GM18907 (cell line): ENCODE results near the gene PRPF6.
A peak's percentile ranks its signal among the peaks of the same experiment; 100 is the strongest.

ENCODE experiments used
- ATAC-seq: cut with Tn5 transposase; IDR thresholded peaks from one replicate; pipeline ENCODE4 v1.9.1; 2021; ENCODE audit warnings: mild to moderate bottlenecking, moderate library complexity; ENCODE audit not compliant: unreplicated experiment

PRPF6 gene

DNA sequence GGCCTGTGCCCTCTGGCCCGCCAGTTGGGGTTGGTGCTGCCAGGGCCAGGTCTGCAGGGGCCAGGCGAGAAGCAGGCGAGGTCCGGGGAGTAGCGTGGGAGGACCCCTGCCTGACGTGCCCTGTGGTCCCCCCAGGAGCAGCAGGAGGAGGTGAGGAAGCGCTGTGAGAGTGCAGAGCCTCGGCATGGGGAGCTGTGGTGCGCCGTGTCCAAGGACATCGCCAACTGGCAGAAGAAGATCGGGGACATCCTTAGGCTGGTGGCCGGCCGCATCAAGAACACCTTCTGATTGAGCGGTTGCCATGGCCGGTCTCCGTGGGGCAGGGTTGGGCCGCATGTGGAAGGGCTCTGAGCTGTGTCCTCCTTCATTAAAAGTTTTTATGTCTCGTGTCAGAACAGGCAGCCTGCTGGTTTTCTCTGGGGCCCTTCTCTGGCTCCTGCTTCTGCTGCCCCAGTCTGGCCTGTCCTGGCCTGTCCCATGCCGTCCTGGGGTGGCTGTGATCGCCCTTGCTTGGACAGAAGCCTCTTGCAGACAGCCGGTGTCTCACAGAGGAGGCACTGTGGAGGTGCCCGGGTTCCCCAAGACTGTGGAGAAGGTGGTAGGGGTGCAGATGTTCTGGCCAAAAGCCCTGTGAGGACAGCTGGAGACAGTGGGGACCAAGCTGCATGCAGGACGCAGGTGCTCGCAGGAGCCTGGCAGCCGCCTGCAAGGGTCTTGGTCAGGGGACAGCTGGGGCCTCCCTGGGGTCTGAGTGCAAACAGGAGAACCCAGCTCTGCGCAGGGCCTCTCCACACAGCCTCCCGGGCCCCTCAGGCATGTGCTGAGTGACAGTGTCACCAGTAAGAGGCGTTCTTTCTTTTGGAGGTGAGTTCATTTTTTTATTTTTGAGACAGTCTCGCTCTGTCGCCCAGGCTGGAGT, 52.0 kb downstream of the PRPF6 start:
- no peak for ATAC-seq

DNA sequence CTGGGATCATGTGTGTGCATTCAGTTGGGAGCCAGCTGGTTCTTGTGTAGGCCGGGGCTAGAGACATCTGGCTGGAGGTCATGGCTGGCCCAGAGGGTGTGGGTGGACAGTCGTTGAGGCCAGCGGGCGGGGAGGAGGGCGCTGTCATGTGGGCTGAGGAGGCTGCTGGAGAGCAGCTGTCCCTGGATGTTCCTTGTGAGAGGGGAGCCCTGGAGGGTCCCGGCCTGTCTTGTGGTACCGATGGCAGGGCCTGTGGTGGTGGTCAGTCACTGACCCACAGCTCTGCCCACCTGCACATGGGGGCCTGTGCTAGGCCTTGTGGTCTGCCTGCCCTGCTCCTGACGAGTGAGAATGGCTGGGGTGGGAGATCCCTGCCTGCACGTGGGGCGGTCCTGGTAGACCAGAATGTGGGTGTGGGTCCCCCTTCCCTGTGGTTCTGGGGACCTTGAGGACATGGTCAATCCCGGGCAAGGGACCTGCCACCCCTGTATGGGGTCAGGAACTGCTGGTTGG, 53.1 kb downstream of the PRPF6 start:
- ATAC-seq: no peak

DNA sequence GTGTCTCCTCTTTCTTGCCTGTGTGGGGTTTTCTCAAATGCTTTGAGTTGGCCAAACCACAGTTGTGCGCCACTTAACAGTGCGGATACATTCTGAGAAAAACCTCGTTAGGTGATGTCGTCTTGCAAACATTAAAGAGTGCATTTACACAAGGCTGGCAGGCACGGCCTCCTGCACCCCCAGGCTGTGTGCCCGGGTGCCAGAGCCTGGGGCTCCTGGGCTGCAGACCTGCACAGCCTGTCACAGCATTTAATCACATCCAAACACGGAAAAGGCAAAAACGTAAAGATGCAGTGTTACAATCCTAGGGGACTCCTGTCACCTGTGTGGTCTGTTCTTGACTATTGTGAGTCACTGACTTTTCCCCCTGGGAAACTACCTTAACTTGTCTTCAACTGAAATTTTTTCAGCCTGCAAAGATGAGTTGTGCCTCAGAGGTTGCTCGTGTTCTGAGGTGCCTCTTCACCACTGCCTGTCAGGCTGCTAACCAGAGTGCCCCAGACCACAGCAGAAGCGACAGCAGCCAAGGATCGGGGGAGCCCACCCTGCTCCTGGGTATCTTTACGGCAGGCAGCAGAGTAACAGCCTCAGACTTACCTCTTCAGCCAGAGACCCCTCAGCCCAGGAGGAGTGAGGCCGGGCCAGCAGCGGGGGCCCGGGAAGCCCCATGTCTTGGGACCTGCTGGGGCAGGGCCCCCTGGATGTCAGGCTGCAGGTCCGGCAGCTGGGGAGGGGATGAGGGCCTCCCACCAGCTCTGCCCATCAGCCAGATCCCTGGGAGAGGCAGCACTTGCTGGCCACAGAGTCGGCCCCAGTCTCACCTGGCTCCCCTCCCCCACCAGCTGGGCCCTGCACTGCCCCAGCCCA, 54.4 kb downstream of the PRPF6 start:
- ATAC-seq: no peak

DNA sequence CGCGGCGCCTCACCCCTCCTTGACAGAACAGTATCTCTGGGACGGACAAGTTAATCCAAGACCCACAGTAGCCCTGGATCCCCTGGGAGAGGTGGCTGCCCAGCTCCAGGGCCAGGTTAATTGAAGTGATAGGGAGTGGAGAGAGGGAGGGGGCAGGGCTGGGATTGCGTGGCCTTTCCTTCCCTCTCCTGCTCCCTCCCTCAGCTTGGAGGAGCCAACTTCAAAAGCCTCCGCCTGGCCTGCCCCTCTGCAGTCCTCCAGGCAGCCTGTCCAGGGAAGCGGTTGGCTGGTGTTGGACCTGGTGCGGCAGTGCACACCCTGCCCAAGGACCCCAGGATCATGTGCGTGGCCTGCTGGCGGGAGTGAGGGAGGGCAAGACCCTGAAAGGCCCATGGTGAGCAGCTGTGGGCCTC, 55.0 kb downstream of the PRPF6 start, which contains the start of gene C20orf204:
C20orf204 (plus strand) TSS at position 250 of the 413 bp plus-strand sequence; CDS start at position 392, 142 bp downstream.
- no peak for ATAC-seq

DNA sequence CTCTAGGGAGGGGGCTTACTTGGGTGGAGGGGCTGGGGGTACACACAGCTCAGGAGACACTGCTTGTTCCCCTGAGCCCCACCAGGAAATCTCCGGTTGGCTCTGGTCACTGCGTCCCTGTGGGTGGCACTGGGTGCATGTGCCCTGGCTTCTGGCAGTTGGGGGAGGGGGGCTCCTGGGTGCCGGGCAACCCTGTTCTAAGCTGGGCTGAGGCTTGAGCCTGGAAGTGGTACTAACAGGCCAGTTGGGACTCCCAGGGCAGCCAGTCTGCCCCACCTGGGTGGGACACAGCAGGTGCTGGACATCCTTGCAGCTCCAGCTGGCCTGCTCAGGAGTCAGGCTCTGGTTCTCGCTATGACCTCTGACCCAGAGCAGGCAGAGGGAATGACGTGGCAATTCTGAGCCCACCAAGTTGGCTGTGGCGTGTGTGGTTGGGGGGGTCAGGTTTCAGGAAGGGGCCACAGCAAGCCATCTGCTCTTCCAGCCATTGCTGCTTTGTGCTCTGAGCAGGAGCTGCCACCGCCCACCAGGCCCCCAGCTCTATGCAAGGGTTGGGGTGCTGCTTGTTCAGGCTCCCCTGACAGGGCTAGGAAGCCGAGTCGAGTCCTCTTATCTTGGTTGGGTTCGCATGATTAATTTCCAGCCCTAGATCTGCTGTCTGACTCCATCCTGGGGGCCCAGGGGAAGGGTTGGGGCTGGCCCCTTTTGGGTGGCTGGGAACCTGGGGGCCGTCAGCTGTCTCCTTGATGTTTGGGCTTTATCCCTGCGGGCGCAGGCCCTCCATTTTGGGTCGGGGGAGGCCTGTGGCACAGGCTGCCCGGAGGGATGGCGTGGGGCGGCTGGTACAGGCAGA, 55.6 kb downstream of the PRPF6 start:
- ATAC-seq: no peak

DNA sequence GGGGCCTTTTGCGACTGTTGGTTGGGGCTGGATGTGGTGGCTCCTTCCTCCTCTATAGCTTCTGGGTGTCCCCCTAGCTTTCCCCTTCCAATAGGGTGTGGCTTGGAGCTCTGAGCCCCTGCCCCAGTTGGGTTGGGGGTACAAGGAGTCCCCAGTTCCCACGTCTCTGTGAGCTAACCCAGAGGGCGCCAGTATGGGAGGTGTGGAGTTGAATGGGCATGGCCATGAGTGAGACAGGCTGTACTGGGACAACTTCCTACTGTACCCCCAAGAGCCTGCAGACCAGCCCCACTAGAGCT, 56.2 kb downstream of the PRPF6 start:
- no peak for ATAC-seq

DNA sequence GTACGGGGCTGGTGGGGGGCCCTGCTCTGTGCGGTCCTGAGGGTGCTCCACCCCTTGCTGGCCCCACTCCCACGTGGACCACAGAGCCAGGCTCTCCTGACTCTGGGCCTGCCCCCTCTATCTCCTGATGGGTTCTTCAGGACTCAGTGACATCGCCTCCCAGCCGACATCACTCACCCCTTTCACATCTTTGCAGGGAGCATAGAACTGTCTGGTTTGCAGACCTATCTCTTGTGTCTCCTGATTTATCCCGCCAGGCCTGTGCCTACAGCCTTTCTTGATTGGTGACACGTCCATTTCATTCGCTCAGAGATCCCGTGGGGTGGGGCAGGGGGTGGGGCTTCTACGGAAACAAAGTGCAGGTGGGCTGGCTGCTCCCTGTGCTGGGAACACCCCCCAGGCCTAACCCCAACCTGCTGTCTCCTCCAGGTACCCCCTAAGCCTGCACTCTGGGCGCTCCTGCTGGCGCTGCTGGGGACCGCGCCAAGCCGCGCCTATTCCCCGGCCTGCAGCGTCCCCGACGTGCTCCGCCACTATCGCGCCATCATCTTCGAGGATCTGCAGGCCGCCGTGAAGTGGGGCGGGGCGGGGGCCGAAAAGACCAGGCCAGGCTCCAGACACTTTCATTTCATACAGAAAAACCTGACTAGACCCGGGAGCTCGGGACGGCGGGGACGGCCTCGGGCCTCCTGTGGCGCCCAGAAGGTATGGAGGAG, 56.7 kb downstream of the PRPF6 start:
- no peak for ATAC-seq

DNA sequence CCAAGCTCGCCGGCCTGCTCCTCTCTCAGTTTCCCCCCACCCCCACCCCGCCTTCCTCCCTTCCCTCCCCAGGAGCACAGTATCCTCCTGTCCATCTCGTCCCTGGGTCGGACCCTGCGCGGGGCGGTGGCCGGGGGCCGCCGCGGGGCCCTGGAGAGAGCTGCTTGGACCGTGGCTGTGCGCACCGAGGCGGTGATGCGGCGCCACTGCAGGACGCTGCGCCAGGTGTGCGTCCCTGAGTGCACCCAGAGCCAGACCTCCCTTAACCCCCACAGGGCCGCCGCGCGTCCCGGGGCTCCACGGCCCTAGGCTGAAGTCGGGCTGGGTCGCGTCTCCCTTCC, 57.3 kb downstream of the PRPF6 start:
- ATAC-seq: peak; percentile 21

DNA sequence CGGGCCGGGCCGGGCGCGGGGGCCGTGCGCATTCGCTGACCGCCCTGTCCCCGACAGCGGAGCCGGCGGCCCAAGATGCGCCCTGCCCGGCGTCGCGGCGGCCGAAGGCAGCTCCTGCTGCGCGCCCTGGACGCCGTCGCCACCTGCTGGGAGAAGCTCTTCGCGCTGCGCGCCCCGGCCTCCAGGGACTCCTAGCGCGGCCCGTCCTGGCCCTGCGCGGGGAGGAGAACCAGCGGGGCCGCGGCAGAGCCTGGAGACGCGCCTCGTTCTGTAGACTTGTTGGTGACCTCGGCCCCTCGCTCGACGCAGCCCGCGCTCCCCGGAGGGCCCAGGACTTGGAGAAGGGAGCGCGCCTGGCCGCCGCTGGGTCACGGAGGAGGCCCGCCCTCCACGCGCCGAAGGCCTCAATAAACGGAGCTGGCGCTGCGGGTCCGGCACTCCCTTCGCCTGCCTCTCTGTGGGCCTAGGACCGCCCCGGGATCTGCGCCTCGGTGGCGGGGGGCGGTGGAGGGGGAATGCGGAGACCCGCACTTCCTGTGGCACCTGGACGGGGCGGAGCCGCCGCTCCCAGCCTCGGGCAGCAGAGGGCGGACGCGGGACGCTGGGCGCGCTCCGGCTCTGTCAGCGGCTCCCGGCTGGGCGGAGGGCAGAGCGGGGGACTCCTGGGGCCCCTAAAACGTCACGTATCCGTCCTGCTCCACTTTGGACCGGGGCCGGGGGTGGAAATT, 57.8 kb downstream of the PRPF6 start:
- ATAC-seq: peak; percentile 63

DNA sequence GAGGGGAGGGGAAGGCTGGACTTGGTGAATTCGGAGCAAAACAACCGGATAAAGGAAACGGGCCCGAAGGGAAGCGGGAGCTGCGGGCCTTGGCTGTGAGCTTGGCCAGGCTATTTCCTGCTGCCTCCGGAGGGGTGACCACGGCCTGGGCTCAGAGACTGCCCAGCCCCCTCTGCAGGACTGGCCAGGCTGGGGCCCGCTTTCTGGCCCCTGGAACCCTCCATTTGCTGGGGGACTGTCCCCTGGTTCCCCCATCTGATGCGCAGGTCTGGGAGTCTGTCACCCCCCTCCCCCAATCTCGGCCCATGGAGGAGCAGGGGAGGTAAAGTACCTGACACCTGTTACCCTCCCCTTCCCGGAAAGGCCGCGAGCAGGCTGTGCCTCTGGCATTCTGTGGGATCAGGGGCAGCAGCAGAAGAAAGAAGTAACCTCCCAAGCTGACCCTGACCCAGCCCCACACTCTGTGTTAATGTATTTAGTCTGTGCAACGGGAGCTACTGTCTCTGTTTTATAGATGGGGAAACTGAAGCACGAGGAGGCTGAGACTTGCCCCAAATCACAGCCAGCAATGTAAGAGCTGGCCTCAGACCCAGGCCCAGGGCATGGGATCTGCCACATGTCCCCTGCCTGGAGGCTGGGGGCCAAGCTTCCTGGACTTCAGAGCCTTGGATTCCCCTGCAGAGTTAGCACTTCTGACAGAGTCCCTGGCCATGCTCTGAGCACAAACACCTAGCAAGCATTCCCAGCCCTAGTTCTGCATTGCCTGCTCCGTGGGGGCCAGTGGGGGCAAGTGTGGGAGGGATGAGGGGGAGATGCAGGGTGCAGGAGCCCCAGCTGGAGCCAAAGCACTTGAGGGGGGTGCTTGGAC, 58.6 kb downstream of the PRPF6 start:
- ATAC-seq: no peak

DNA sequence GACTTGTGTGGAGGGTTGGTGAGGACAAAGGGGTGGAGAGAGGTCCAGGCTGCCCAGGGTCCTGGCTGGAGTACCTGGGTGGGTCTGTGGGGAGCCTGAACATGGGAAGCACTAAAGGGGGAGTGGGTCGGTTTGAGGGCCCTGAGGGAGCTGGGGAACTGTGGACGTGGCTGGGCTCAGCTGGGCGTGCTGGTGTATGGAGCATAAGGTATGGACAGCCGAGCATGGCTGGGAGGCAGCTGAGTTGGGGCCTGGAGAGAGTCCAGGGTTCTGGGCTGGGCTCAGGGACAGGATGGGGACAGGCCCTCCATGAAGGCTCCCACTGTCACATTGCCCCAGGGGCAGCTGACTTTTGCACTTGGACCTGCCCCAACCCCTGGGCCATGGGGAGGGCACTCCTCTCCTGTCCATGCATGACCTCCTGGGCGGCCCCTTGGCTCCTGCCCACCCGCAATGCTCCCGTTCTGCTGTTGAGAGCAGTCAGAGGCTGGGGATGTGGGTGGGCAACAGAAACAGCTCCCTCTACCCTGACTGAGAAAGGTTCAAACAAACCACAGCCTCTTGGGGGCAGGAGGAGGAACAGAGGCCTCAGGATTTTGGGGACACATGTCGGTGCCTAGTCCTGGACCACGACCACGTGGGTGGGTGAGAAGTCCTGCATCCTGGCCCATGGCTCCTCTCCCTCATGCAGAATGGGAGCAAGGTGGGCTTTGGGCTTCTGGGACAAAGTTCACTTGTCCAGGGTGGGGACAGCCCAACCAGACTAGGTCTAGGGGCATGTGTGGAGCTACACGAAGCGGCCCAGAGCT, 59.5 kb downstream of the PRPF6 start:
- no peak for ATAC-seq

DNA sequence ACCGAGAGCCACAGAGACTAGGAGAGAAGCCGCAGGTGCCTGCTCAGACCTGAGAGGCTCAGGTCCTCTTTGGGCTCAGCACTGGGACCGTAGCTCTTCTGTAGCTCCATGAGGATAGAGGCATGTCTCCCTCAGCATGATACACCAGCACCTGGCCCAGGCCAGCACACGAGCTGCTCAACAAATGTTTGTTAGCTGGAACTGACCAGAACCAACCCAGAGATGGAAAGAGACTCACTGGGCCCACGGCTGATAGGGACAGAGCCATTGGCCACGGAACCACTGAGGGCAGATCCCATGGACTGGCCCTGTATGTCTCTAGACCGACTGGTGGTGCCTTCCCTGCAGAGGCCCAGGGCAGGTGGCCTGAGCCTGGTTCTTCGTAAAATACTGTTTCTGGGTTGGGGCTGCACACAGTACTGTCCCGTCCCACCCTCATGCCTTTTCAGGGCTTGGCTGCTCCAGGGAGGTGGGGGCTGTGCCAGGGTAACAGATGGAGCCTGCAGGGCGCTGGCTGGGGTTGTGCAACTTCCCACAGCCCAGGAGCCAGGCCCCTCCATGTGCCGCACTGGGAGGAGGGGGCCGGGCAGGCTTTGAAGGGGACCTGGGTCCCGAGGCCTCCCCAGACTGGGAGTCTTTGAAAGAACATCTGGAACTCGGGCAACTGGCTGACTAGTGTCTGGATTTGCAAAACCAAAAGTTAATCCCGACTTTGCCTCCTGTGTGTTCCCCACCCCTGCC, 60.3 kb downstream of the PRPF6 start:
- ATAC-seq: no peak

DNA sequence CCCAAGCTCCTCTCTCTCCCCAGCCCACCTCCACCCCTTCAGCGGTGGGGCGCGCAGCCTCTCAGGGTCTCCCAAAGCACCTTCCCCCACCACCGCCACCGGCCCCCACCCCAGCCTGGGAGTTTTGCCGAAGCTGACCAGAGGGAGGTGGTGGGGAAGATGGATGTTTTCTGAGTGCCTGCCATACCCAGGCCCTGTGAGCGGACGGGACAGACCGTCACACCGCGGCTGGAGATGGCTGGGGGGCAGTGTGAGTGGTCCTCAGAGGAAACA, 60.8 kb downstream of the PRPF6 start:
- ATAC-seq: no peak

DNA sequence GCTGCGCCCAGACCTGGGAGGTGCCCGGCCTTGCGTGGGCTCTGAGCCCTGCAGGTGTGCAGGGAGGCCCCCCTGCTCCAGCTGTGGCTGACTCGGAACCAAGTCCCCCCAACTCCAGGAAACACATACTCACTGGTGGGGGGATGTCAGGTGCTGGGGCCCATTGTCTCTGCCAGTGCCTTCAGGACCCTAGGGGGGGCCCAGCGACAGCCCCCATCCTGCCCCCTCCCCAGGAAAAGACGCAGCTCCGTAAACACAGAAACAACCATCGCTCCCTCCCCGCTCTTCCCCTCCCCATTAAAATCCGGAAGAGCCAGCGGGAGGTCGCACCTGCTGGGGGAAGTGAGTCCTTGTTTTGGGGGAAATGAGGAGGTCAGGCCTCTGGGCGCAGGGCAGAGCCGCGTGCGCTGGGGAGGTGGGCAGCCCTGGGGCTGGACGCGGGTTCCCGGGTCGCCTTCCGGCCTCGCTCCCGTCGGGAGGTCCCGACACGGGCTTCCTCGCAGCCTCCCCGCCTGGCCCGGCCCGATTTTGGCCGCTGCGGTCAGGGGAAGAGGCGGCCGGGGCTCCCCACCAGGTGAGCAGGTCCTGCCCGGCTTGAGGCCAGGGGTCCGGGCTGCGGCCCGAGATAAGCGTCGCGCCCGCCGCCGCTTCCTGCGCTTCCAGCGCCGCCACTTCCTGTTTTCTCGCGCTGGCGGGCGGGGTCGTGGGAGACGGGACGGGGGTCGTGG, 61.3 kb downstream of the PRPF6 start:
- no peak for ATAC-seq

DNA sequence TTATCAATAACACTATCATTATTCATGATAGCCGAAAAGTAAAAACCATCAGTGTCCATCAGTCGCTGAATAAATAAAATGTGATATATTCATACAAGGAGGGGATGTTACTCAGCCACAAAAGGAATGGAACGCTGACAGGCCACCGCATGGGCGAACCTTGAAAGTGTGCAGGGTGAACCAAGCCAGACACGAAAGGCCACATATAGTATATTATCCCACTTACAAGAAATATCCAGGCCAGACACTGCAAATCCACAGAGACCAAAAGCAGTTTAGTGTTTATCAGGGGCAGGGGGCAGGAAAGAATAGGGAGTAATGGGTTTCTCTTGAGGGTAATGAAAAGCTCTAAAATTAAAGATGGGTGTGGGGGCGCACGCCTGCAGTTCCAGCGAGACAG, 62.8 kb downstream of the PRPF6 start:
- ATAC-seq: no peak

DNA sequence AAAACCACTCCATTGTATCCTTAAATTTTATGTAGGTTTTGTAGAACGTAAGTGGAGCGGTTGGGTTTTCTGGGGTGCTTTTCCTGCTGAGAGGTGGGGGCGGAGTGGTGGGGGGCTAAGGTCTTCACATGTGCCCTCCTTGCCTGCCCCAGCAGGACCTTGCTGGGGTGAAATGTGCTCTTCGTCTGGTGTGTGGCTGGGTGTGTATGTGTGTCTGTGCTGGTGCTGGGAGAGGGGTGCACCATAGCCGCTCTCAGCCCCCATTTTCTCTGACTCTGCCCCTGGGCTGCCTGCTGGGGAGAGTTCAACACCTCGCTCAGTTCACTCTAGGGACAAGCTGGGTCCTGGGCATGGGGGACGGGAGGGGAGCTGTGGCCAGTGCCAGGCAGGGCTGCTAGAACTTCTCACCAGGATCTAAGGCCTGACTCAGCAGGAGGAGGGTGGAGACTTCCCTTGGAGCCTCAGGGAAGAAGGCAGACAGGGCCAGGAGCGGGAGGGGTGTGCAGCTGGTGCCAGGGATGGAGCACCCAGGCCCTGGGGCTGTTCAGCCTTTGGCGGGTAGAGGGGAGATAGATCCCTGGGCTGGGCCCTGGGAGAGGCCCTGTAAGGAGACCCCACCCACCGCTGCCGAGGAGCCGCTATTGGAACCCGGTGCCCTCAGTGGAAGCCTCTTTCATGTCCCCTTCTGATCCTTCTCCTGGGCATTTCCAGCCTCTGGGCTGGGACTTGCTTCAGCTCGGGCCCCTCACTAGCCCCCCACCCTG, 63.7 kb downstream of the PRPF6 start:
- ATAC-seq: no peak
